ENCODE data around the gene TCN2. TPM values are rescaled to one million over a fixed set of nuclear protein-coding genes. Genes with fewer than 3 reads are reported as not detected.
A peak's percentile ranks its signal among the peaks of the same experiment; 100 is the strongest.
"Not testable (repeated sequence)": the region's sequence is repeated elsewhere in the genome, so short reads cannot be mapped to it uniquely, and the experiment has no call there.

TCN2 gene
- total RNA-seq, 1 donor from 2014 or later: 5.2 TPM

DNA sequence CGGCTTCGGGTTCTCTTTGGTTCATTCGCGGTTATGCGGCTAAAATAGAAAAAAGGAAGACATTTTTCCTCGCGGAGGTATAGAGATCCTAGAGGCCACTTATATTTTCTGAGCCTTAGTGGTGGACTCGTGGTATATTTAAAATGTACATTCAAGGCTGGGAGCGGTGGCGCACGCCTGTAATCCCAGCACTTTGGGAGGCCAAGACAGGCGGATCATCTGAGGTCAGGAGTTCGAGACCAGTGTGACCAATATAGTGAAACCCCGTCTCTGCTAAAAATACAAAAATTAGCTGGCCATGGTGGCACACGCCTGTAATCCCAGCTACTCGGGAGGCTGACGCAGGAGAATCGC lies 14.6 kb upstream of the TCN2 start:
- Histone ChIP-seq H3K4me3 (ENCODE audit: low read length in 3 of 3) (peak overlapping the region; percentile 80 to 92 (median 81)), H3K4me1 (ENCODE audit: control insufficient read depth in 3 of 3, insufficient read depth in 3 of 3, low read length in 3 of 3) (peaks cover 15 to 19% (median 17%) of the 10 kb centered on the region in 3 donors), H3K36me3 (ENCODE audit: control insufficient read depth in 3 of 3, insufficient read depth in 3 of 3, low read length in 3 of 3) (peaks cover 14 to 23% (median 19%) of the 10 kb centered on the region in 3 donors), H3K27ac (ENCODE audit: low read depth, low read length) (peak overlapping the region; percentile 2), H3K9ac (ENCODE audit: low read depth in 1 of 3, low read length in 3 of 3) (peak overlapping the region in 2 of 3 donors; percentile 24 to 72)
- H3K9me3 ChIP-seq (ENCODE audit: control insufficient read depth in 3 of 3, low read length in 3 of 3); H3K27me3 ChIP-seq (ENCODE audit: control insufficient read depth in 3 of 3, insufficient read depth in 3 of 3, low read length in 3 of 3): not testable (repeated sequence)

DNA sequence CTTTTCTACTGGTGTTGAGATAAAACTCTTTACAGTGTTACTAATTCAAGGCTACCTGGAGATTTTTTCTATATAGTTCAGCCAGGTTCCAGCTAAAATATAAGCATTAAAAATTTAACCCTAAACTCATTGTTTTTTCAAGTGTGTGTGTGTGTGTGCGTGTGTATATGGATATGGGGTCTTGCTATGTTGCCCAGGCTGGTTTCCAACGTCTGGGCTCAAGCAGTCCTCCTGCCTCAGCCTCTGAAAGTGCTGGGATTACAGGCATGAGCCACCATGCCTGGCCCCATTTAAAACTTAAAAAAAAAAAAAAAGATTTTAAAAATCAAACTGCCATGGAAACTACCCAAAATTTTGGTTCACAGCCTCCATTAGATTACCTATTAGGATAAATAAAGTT lies 10.8 kb upstream of the TCN2 start:
- H3K9me3 ChIP-seq (ENCODE audit: control insufficient read depth in 3 of 3, low read length in 3 of 3): no peaks in the 10 kb centered on the region
- no peaks in the 10 kb centered on the region for H3K27me3 ChIP-seq (ENCODE audit: control insufficient read depth in 3 of 3, insufficient read depth in 3 of 3, low read length in 3 of 3)
- H3K27ac ChIP-seq (ENCODE audit: low read depth, low read length): no peak overlapping the region
- no peak overlapping the region for H3K4me3 ChIP-seq (ENCODE audit: low read length in 3 of 3)
- peaks cover 1 to 3% (median 2%) of the 10 kb centered on the region in 3 donors for H3K4me1 ChIP-seq (ENCODE audit: control insufficient read depth in 3 of 3, insufficient read depth in 3 of 3, low read length in 3 of 3)
- H3K36me3 ChIP-seq (ENCODE audit: control insufficient read depth in 3 of 3, insufficient read depth in 3 of 3, low read length in 3 of 3): no peaks in the 10 kb centered on the region
- H3K9ac ChIP-seq (ENCODE audit: low read depth in 1 of 3, low read length in 3 of 3): no peak overlapping the region

DNA sequence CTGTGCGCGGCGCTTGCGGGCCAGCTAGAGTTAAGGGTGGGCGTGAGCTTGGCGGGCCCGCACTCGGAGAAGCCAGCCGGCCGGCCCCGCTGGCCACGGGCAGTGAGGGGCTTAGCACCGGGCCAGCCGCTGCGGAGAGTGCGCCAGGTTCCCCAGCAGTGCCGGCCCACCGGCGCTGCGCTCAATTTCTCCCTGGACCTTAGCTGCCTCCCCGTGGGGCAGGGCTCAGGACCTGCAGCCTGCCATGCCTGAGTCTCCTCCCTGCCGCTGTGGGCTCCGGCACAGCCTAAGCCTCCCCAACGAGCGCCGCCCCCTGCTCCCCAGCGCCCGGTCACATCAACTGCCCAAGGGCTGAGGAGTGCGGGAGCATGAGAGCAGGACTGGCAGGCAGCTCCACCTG lies 10.1 kb upstream of the TCN2 start:
- Histone ChIP-seq H3K27ac (ENCODE audit: low read depth, low read length) (no peak overlapping the region), H3K4me1 (ENCODE audit: control insufficient read depth in 3 of 3, insufficient read depth in 3 of 3, low read length in 3 of 3) (no peaks in the 10 kb centered on the region), H3K9ac (ENCODE audit: low read depth in 1 of 3, low read length in 3 of 3) (no peak overlapping the region), H3K27me3 (ENCODE audit: control insufficient read depth in 3 of 3, insufficient read depth in 3 of 3, low read length in 3 of 3) (no peaks in the 10 kb centered on the region), H3K9me3 (ENCODE audit: control insufficient read depth in 3 of 3, low read length in 3 of 3) (no peaks in the 10 kb centered on the region), H3K4me3 (ENCODE audit: low read length in 3 of 3) (no peak overlapping the region), H3K36me3 (ENCODE audit: control insufficient read depth in 3 of 3, insufficient read depth in 3 of 3, low read length in 3 of 3) (no peaks in the 10 kb centered on the region)

DNA sequence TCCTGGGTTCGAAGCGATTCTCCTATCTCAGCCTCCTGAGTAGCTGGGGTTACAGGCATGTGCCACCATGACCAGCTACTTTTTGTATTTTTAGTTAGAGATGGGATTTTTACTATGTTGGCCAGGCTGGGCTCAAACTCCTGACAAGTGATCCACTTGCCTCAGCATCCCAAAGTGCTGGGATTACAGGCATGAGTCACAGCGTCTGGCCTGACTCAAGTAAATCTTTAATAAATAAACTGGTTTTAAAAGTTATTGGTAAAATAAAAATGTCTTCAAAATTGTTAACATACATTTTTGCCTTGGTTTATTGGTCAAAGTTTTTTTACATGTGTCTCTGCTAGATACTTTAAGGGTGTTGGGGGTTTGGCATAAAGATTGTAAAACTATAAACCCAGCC lies 8.0 kb upstream of the TCN2 start:
- Histone ChIP-seq H3K4me3 (ENCODE audit: low read length in 3 of 3) (no peak overlapping the region), H3K27me3 (ENCODE audit: control insufficient read depth in 3 of 3, insufficient read depth in 3 of 3, low read length in 3 of 3) (no peaks in the 10 kb centered on the region), H3K27ac (ENCODE audit: low read depth, low read length) (no peak overlapping the region), H3K4me1 (ENCODE audit: control insufficient read depth in 3 of 3, insufficient read depth in 3 of 3, low read length in 3 of 3) (no peaks in the 10 kb centered on the region), H3K9me3 (ENCODE audit: control insufficient read depth in 3 of 3, low read length in 3 of 3) (no peaks in the 10 kb centered on the region), H3K9ac (ENCODE audit: low read depth in 1 of 3, low read length in 3 of 3) (no peak overlapping the region), H3K36me3 (ENCODE audit: control insufficient read depth in 3 of 3, insufficient read depth in 3 of 3, low read length in 3 of 3) (no peaks in the 10 kb centered on the region)

DNA sequence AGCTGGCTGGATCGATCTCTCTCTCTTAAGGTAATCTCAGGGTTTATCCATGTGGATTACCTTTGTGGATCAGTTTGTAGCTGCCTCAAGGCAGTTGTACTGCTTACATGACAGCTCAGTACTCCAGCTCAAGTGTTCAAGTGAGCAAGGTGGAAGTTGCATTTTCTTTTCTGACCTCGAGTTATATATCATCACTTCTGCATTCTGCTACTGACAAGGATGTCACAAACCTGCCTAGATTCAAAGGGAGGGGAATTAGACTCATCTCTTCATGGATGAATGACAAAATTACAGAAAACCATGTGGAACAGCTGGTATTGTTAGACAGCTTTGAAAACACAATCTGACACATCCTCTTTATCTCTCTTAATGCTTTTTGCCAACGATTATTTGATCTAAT lies 6.1 kb upstream of the TCN2 start:
- Histone ChIP-seq H3K9ac (ENCODE audit: low read depth in 1 of 3, low read length in 3 of 3) (no peak overlapping the region), H3K36me3 (ENCODE audit: control insufficient read depth in 3 of 3, insufficient read depth in 3 of 3, low read length in 3 of 3) (no peaks in the 10 kb centered on the region), H3K27ac (ENCODE audit: low read depth, low read length) (no peak overlapping the region), H3K9me3 (ENCODE audit: control insufficient read depth in 3 of 3, low read length in 3 of 3) (no peaks in the 10 kb centered on the region), H3K27me3 (ENCODE audit: control insufficient read depth in 3 of 3, insufficient read depth in 3 of 3, low read length in 3 of 3) (no peaks in the 10 kb centered on the region), H3K4me3 (ENCODE audit: low read length in 3 of 3) (no peak overlapping the region), H3K4me1 (ENCODE audit: control insufficient read depth in 3 of 3, insufficient read depth in 3 of 3, low read length in 3 of 3) (peaks cover 3 to 8% (median 7%) of the 10 kb centered on the region in 3 donors)

DNA sequence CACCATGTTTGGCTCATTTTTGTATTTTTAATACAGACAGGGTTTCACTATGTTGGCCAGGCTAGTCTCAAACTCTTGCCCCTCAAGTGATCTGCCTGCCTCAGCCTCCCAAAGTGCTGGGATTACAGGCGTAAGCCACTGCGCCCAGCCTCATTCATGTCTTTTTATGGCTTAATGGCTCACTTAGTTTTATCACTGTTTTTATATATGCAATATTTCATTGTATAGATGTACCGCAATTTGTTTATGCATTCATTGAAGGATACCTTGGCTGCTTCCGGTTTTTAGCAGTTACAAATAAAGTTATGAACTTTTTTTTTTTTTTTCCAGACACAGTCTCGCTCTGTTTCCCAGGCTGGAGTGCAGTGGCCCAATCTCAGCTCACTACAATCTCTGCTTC lies 5.5 kb upstream of the TCN2 start:
- Histone ChIP-seq H3K4me1 (ENCODE audit: control insufficient read depth in 3 of 3, insufficient read depth in 3 of 3, low read length in 3 of 3) (peaks cover 6 to 9% (median 7%) of the 10 kb centered on the region in 3 donors), H3K27me3 (ENCODE audit: control insufficient read depth in 3 of 3, insufficient read depth in 3 of 3, low read length in 3 of 3) (no peaks in the 10 kb centered on the region), H3K9me3 (ENCODE audit: control insufficient read depth in 3 of 3, low read length in 3 of 3) (no peaks in the 10 kb centered on the region), H3K9ac (ENCODE audit: low read depth in 1 of 3, low read length in 3 of 3) (no peak overlapping the region), H3K4me3 (ENCODE audit: low read length in 3 of 3) (no peak overlapping the region), H3K36me3 (ENCODE audit: control insufficient read depth in 3 of 3, insufficient read depth in 3 of 3, low read length in 3 of 3) (no peaks in the 10 kb centered on the region), H3K27ac (ENCODE audit: low read depth, low read length) (no peak overlapping the region)

DNA sequence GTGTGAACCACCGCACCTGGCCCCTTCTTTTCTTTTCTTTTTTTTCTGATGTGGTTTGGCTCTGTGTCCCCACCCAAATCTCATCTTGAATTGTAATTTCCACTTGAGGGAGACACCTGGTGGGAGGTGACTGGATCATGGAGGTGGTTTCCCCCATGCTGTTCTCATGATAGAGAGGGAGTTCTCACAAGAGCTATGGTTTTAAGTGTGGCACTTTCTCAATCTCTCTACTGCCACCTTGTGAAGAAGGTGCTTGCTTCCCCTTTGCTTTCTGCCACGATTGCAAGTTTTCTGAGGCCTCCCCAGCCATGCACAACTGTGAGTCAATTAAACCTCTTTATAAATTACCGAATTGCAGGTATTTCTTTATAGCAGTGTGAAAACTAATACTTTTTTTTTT lies 4.9 kb upstream of the TCN2 start:
- Histone ChIP-seq H3K4me1 (ENCODE audit: control insufficient read depth in 3 of 3, insufficient read depth in 3 of 3, low read length in 3 of 3) (peaks cover 6 to 12% (median 12%) of the 10 kb centered on the region in 3 donors), H3K9ac (ENCODE audit: low read depth in 1 of 3, low read length in 3 of 3) (no peak overlapping the region), H3K27me3 (ENCODE audit: control insufficient read depth in 3 of 3, insufficient read depth in 3 of 3, low read length in 3 of 3) (no peaks in the 10 kb centered on the region), H3K27ac (ENCODE audit: low read depth, low read length) (no peak overlapping the region), H3K9me3 (ENCODE audit: control insufficient read depth in 3 of 3, low read length in 3 of 3) (no peaks in the 10 kb centered on the region), H3K4me3 (ENCODE audit: low read length in 3 of 3) (no peak overlapping the region), H3K36me3 (ENCODE audit: control insufficient read depth in 3 of 3, insufficient read depth in 3 of 3, low read length in 3 of 3) (no peaks in the 10 kb centered on the region)

DNA sequence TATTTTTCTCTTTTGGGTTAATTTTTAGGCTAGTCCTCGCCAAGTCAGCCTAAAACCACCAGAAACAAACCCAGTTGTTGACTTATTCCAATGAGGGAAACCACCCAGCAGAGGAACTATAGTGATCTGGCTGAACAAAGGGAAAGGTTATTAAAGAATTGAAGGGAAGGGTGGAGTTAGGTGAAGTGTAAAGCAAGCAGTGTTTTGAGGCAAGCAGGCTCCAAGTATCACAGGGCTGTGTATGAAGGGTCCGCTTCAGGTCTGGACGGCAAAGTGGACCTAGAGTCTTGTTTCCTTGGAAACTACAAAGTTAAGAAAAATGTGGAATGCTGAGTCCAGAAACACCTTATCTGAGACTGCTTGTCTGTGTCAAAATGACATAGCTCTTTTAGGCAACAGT lies 3.2 kb upstream of the TCN2 start:
- H3K36me3 ChIP-seq (ENCODE audit: control insufficient read depth in 3 of 3, insufficient read depth in 3 of 3, low read length in 3 of 3): no peaks in the 10 kb centered on the region
- no peak overlapping the region for H3K27ac ChIP-seq (ENCODE audit: low read depth, low read length)
- no peaks in the 10 kb centered on the region for H3K27me3 ChIP-seq (ENCODE audit: control insufficient read depth in 3 of 3, insufficient read depth in 3 of 3, low read length in 3 of 3)
- H3K9me3 ChIP-seq (ENCODE audit: control insufficient read depth in 3 of 3, low read length in 3 of 3): no peaks in the 10 kb centered on the region
- no peak overlapping the region for H3K9ac ChIP-seq (ENCODE audit: low read depth in 1 of 3, low read length in 3 of 3)
- peaks cover 22 to 28% (median 27%) of the 10 kb centered on the region in 3 donors for H3K4me1 ChIP-seq (ENCODE audit: control insufficient read depth in 3 of 3, insufficient read depth in 3 of 3, low read length in 3 of 3)
- H3K4me3 ChIP-seq (ENCODE audit: low read length in 3 of 3): no peak overlapping the region

DNA sequence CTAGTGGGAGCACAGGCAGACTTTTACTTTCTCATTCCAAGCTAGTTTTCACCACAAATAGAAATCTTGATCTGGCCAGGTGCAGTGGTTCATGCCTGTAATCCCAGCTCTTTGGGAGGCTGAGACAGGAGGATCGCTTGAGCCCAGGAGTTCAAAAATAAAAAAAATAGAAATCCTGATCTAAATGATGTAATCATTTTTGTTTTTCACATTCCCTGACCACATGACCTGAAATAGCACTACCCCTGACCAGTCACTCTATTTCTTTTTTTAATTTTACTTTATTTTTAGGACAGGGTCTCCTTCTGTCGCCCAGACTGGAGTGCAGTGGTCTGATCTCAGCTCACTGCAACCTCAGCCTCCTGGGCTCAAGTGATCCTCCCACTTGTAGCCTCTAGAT lies 2.3 kb upstream of the TCN2 start:
- Histone ChIP-seq H3K4me3 (ENCODE audit: low read length in 3 of 3) (no peak overlapping the region), H3K27me3 (ENCODE audit: control insufficient read depth in 3 of 3, insufficient read depth in 3 of 3, low read length in 3 of 3) (no peaks in the 10 kb centered on the region), H3K9me3 (ENCODE audit: control insufficient read depth in 3 of 3, low read length in 3 of 3) (no peaks in the 10 kb centered on the region), H3K27ac (ENCODE audit: low read depth, low read length) (no peak overlapping the region), H3K4me1 (ENCODE audit: control insufficient read depth in 3 of 3, insufficient read depth in 3 of 3, low read length in 3 of 3) (peaks cover 30 to 32% (median 31%) of the 10 kb centered on the region in 3 donors), H3K9ac (ENCODE audit: low read depth in 1 of 3, low read length in 3 of 3) (no peak overlapping the region), H3K36me3 (ENCODE audit: control insufficient read depth in 3 of 3, insufficient read depth in 3 of 3, low read length in 3 of 3) (no peaks in the 10 kb centered on the region)

DNA sequence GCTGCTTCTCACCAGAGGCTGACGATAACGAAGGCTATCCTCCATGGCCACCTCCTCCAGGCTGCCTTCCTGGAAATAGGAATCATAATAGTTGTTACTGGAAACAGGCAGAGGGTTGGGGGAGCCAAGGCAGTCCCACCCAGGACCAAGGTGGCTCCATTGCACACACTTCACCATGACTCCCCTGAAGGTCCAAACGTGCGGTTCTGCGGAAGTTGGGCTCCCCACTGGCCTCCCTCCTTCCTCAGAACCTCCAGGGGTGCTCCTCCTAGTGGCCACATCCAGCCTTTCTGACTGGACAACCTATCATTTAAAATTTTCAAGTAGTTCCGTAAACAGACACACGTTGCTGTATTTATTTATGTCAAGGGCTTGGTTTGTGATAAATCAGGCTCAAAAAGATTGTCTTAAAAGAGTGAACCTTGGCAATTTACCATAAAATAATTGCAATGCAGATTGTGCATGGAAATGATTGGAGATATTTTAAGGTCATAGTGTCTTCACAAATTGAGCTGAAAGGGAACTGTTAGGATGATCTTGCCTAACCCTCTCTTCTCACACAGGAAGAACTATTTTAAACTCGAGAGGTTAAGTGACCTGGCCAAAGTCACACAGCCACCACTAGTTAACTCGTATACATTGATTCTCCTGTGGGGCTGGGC lies 1.4 kb upstream of the TCN2 start:
- Histone ChIP-seq H3K4me3 (ENCODE audit: low read length in 3 of 3) (peak overlapping the region; percentile 2 to 67 (median 45)), H3K27ac (ENCODE audit: low read depth, low read length) (no peak overlapping the region), H3K9ac (ENCODE audit: low read depth in 1 of 3, low read length in 3 of 3) (peak overlapping the region in 1 of 3 donors; percentile 61), H3K9me3 (ENCODE audit: control insufficient read depth in 3 of 3, low read length in 3 of 3) (no peaks in the 10 kb centered on the region), H3K4me1 (ENCODE audit: control insufficient read depth in 3 of 3, insufficient read depth in 3 of 3, low read length in 3 of 3) (peaks cover 31 to 33% (median 32%) of the 10 kb centered on the region in 3 donors), H3K27me3 (ENCODE audit: control insufficient read depth in 3 of 3, insufficient read depth in 3 of 3, low read length in 3 of 3) (no peaks in the 10 kb centered on the region), H3K36me3 (ENCODE audit: control insufficient read depth in 3 of 3, insufficient read depth in 3 of 3, low read length in 3 of 3) (no peaks in the 10 kb centered on the region)

Measured in skeletal muscle tissue (tissue), 4 donors.